HG02970 (cell line): ENCODE results near the gene SUFU.

Experiments used
- ATAC-seq: cut with Tn5 transposase; IDR thresholded peaks from one replicate; pipeline ENCODE4 v1.9.1; 2021; ENCODE audit warnings: mild to moderate bottlenecking, moderate library complexity, moderate number of reproducible peaks; ENCODE audit not compliant: unreplicated experiment, low FRiP score

Gene SUFU

DNA sequence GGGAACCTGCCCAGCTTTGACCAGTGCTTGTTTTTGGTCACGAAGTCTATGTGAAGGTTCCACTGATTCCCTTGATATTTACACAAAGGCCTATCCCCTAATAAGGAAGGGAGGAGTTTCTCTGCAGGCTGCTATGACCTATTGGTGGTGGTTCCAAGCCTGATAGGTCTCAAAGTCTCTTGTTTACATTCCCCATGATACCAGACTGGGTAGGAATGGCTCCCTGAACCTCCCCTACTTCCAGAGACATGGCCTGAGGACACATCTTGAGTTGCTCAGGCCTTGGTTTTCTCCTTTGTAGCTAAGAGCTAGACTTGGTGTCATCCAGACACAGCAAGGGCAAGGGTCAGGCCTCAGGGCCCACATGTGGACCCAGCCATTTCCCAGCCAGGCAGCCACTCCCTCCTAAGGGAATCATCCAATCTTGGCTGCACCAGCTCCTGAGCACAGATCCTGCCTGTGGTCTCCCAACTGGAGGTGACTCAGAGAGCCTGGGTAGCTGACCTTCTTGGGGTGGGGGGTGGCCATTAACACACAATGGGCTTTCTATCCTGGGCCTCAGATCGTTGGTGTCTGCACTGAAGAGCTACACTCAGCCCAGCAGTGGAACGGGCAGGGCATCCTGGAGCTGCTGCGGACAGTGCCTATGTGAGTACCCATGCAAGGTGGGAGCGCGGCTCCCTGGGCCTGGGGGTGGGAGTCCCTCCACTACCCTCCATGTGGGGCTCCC lies 89.5 kb downstream of the SUFU start:
- ATAC-seq = no peak

DNA sequence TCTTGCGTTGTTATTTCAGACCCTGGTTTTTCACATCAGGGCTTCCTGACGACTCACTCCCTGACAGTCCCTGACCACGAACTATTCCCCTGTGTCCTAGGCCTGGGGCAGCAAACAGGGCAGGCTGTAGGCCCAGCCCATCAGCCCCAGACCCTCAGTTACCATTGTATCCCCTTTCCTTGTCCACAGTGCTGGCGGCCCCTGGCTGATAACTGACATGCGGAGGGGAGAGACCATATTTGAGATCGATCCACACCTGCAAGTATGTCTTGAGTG lies 90.0 kb downstream of the SUFU start:
- no peak for ATAC-seq

DNA sequence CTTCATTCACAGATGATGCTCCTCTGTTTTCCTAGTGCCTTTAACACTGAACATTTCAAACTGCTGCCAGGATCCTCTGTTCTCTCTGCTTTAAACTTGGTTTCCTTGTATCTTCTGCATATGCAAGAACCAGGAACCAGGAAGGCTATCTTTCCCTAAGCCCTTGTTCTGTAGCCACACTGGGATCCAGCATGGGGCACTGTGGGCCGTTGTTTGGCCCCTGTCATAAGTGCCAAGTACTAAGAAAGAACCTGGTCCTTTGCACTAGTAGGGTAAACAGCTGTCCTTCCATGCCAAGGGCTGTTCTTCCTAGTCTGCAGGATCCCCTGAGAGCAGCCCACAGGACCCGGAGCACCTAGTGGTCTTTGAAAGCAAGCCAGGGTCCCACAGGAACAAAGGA lies 91.5 kb downstream of the SUFU start:
- ATAC-seq = no peak

GRCh38 chr10:102595897-102596296 lies 92.1 kb downstream of the SUFU start:
- no peak for ATAC-seq

GRCh38 chr10:102596506-102596971 lies 92.8 kb downstream of the SUFU start:
- ATAC-seq = no peak

GRCh38 chr10:102597131-102597991 lies 93.6 kb downstream of the SUFU start:
- no peak for ATAC-seq

- no peak for ATAC-seq
These were observed 94.5 kb downstream of the SUFU start for GRCh38 chr10:102598243-102598642.

- no peak for ATAC-seq
These were observed 96.0 kb downstream of the SUFU start for GRCh38 chr10:102599565-102600327.

GRCh38 chr10:102600816-102601215 lies 97.0 kb downstream of the SUFU start:
- no peak for ATAC-seq

GRCh38 chr10:102601639-102602038 lies 97.9 kb downstream of the SUFU start:
- ATAC-seq = no peak

- ATAC-seq = no peak
These were observed 98.7 kb downstream of the SUFU start for GRCh38 chr10:102602272-102603045.

GRCh38 chr10:102603946-102604345 lies 100.2 kb downstream of the SUFU start:
- no peak for ATAC-seq

GRCh38 chr10:102604439-102604841 lies 100.7 kb downstream of the SUFU start:
- ATAC-seq = no peak

- no peak for ATAC-seq
These were observed 101.9 kb downstream of the SUFU start for GRCh38 chr10:102605712-102606111.

- no peak for ATAC-seq
These were observed 104.7 kb downstream of the SUFU start for GRCh38 chr10:102608487-102608886.

DNA sequence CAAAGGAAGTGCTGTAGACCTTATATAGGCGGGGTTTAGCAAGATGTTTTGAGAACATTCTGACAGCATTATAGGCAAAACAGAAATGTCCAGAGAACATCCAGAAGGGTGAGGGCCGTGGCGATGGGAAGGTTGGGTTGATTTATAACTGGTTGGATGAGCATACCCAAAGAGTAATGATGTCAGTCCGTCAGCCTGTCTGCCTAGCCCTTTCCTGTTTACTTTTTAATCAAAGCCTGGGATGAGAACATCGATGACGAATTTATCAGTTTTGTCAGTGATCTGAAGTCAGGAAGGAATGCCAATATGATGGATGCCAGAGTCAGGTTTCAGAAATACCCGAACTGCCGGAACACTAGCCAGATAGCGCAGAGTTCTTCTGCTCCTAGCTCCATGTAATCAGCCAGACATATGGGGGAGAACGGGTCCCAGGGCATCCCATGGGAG lies 106.7 kb downstream of the SUFU start:
- no peak for ATAC-seq

GRCh38 chr10:102611514-102612087 lies 107.8 kb downstream of the SUFU start:
- ATAC-seq = no peak

- no peak for ATAC-seq
These were observed 109.1 kb downstream of the SUFU start for GRCh38 chr10:102612964-102613275.

DNA sequence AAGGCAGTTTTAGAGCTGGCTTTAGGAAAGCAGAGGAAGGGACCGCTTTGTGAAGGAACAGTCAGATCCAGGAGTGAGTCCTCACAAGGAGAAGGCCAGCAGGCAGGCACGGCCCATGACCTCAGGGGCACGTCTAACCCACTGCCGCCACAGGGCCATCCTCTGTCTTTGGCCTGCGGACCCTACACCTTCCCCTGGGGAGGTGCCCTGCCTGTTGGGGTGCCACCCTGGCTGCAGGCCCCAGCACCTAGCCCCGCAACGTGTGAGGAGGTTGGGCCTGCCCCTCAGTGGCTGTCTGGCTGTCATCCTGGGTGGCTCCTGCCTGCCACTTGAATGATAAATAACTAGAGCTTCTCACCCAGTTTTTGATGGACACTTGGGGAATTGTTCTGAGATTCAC lies 109.5 kb downstream of the SUFU start:
- ATAC-seq = no peak

- ATAC-seq = no peak
These were observed 110.0 kb downstream of the SUFU start for GRCh38 chr10:102613785-102614184.
